Gastrocnemius medialis (tissue), 4 donors: Measurements from ENCODE around the gene HES4. TPM values are rescaled to one million over a fixed set of nuclear protein-coding genes. Genes with fewer than 3 reads are reported as not detected.

Source experiments
- ATAC-seq, 2 donors: fragments of 150-250 bp; one replicate each; pipeline ENCODE4 v1.9.1; 2016
- DNase-seq, 2 donors: peaks; one replicate each; pipeline ENCODE4 v3.0.0-alpha.2; 2019
- H3K27ac ChIP-seq, 4 donors: fragments of 200-600 bp; sonication (generic); 1 replicate in 1 of 4; 2 replicates in 3 of 4; pipeline ENCODE4 v1.5.1; 2016 to 2018; ENCODE audit warnings: mild to moderate bottlenecking in 2 of 4, moderate library complexity in 1 of 4
- H3K27me3 ChIP-seq, 3 donors: fragments of 200-600 bp; sonication (generic) in 2 of 3; 1 replicate in 1 of 3; 2 replicates in 2 of 3; pipeline versions ENCODE4 v1.5.1 to v1.6.0; 2016 to 2019; ENCODE audit warnings: mild to moderate bottlenecking in 1 of 3, moderate library complexity in 1 of 3
- H3K36me3 ChIP-seq, 2 donors: fragments of 200-600 bp; sonication (generic) in 1 of 2; one replicate each; pipeline ENCODE4 v1.5.1; 2017 to 2018
- H3K4me1 ChIP-seq, 2 donors: fragments of 200-600 bp; sonication (generic) in 1 of 2; one replicate each; pipeline ENCODE4 v1.5.1; 2016 to 2017; ENCODE audit warnings: mild to moderate bottlenecking in 2 of 2
- H3K4me3 ChIP-seq, 4 donors: fragments of 200-600 bp; sonication (generic) in 3 of 4; 1 replicate in 1 of 4; 2 replicates in 3 of 4; pipeline ENCODE4 v1.5.1; 2016 to 2019; ENCODE audit warnings: mild to moderate bottlenecking in 2 of 4
- H3K9me3 ChIP-seq, 3 donors: fragments of 200-600 bp; sonication (generic) in 2 of 3; 1 replicate in 1 of 3; 2 replicates in 2 of 3; pipeline ENCODE4 v1.5.1; 2016 to 2019
- CTCF ChIP-seq, 5 experiments: fragments of 450-650 bp in 3 of 5; fragments of 200-600 bp in 2 of 5; sonication (generic) in 2 of 5; IDR thresholded peaks in 4 of 5; conservative IDR thresholded peaks in 1 of 5; 1 replicate in 4 of 5; 2 replicates in 1 of 5; pipeline ENCODE4 v1.5.1; 2016 to 2019; ENCODE audit warnings: antibody characterized with exemption in 5 of 5, mild to moderate bottlenecking in 3 of 5, moderate library complexity in 3 of 5
- POLR2A ChIP-seq, 2 donors: fragments of 450-650 bp; IDR thresholded peaks; one replicate each; pipeline ENCODE4 v1.6.1; 2017; ENCODE audit warnings: antibody characterized with exemption in 2 of 2, mild to moderate bottlenecking in 2 of 2, moderate library complexity in 2 of 2
- in situ Hi-C, 4 donors: fragments of 200-750 bp; cut with MboI; loops; one replicate each; pipeline versions ENCODE4 v1.15.0 to v1.8.0; 2017; ENCODE audit warnings: low sequenced_read_pairs in 4 of 4
- intact Hi-C: fragments of 100-400 bp; cut with DNase I; formaldehyde crosslinking; loops from one replicate; pipeline ENCODE4 v1.15.1; 2023; ENCODE audit warnings: low total_unique reads
- total RNA-seq, 4 donors: library from RNA; depleted of rRNA; stranded (reverse); fragments of >200 nt; gene quantifications; one replicate each; pipeline versions ENCODE4 v1.1.0 to v1.2.3, GENCODE V29; 2016

HES4 gene
- total RNA-seq, 4 donors from 2014 or later, result 6.4 to 17.4 (median 9.5) TPM

- Histone ChIP-seq H3K27ac (no peak overlapping the region), H3K4me3 (no peak overlapping the region), H3K4me1 (no peaks in the 10 kb centered on the region), H3K9me3 (no peaks in the 10 kb centered on the region), H3K36me3 (peaks cover 0 to 96% of the 10 kb centered on the region in 2 donors), H3K27me3 (no peaks in the 10 kb centered on the region)
- DNase-seq (no peak), ATAC-seq (no peak)
- intact Hi-C loops (loop anchor here (10.0 kb wide), 1 partner anchor 364 kb away; no protein-coding TSS in a partner anchor), in situ Hi-C loops (no loop called here)
- TF ChIP-seq POLR2A (IDR thresholded peaks at IDR 0.05) (no peak), CTCF (IDR thresholded peaks at IDR 0.05 in 4 of 5, conservative IDR thresholded peaks at IDR 0.05 in 1 of 5) (no peak)
These were observed 49.0 kb downstream of the HES4 start for GRCh38 chr1:950881-951280.

GRCh38 chr1:950268-950667 lies 49.6 kb downstream of the HES4 start:
- DNase-seq (no peak), ATAC-seq (no peak)
- Histone ChIP-seq H3K4me3 (no peak overlapping the region), H3K27me3 (no peaks in the 10 kb centered on the region), H3K27ac (no peak overlapping the region), H3K36me3 (peaks cover 0 to 96% of the 10 kb centered on the region in 2 donors), H3K9me3 (no peaks in the 10 kb centered on the region), H3K4me1 (no peaks in the 10 kb centered on the region)
- intact Hi-C loops (loop anchor here (10.0 kb wide), 1 partner anchor 365 kb away; no protein-coding TSS in a partner anchor), in situ Hi-C loops (no loop called here)
- TF ChIP-seq POLR2A (IDR thresholded peaks at IDR 0.05) (no peak), CTCF (IDR thresholded peaks at IDR 0.05 in 4 of 5, conservative IDR thresholded peaks at IDR 0.05 in 1 of 5) (no peak)

Other genes starting within 250 kb of the HES4 start
- gene SAMD11, start 76.2 kb downstream of the HES4 start, total RNA-seq, result under 1 TPM in 2 of 4 donors, not detected in 2; 0.17 to 0.38 TPM
- 100 to 1,000 TPM in 1 of 4 donors, 10 to 100 TPM in 3; 47.4 to 115 (median 74.2) TPM for gene NOC2L, start 40.8 kb downstream of the HES4 start, total RNA-seq
- gene KLHL17, start 39.5 kb downstream of the HES4 start, total RNA-seq, result 1 to 10 TPM; 1.3 to 5.7 (median 2.3) TPM
- gene PLEKHN1, start 33.6 kb downstream of the HES4 start, total RNA-seq, result under 1 TPM in 1 of 4 donors, not detected in 3; 0.23 TPM
- 100 to 1,000 TPM in 2 of 4 donors, 10 to 100 TPM in 2; 38.9 to 218 (median 98.8) TPM for gene PERM1, start 18.0 kb downstream of the HES4 start, total RNA-seq
- 10 to 100 TPM in 2 of 4 donors, 1 to 10 TPM in 2; 4.3 to 37.6 (median 10.2) TPM for gene ISG15, start 13.4 kb upstream of the HES4 start, total RNA-seq
- gene AGRN, start 20.0 kb upstream of the HES4 start, total RNA-seq, result 1 to 10 TPM; 2.0 to 3.8 (median 3.1) TPM
- not detected for gene RNF223, start 74.2 kb upstream of the HES4 start, total RNA-seq
- 1 to 10 TPM; 2.8 to 6.4 (median 5.3) TPM for gene C1orf159, start 116.0 kb upstream of the HES4 start, total RNA-seq
- under 1 TPM in 2 of 4 donors, not detected in 2; 0.13 to 0.16 TPM for gene TTLL10, start 173.8 kb upstream of the HES4 start, total RNA-seq
- gene TNFRSF18, start 206.5 kb upstream of the HES4 start, total RNA-seq, result not detected
- gene TNFRSF4, start 214.1 kb upstream of the HES4 start, total RNA-seq, result 1 to 10 TPM in 1 of 4 donors, under 1 TPM in 2, not detected in 1; 0.42 to 2.1 (median 0.46) TPM
- 10 to 100 TPM; 51.0 to 94.2 (median 79.4) TPM for gene SDF4, start 231.9 kb upstream of the HES4 start, total RNA-seq
- 10 to 100 TPM in 3 of 4 donors, 1 to 10 TPM in 1; 8.5 to 32.8 (median 20.6) TPM for gene B3GALT6, start 232.1 kb upstream of the HES4 start, total RNA-seq
- 1 to 10 TPM in 1 of 4 donors, not detected in 3; 2.7 TPM for gene C1QTNF12, start 246.6 kb upstream of the HES4 start, total RNA-seq